HCT116 (cell line): Measurements from ENCODE around the gene TTLL5.

ENCODE experiments used
- RAD21 ChIP-seq: IDR thresholded peaks from 2 replicates; pipeline ENCODE4 v1.6.1; 2012; ENCODE audit warnings: low read depth, mild to moderate bottlenecking
- TF ChIP-seq, protein P1 (sequence below), 3 experiments: fragments of 200-600 bp in 1 of 3; sonication (generic) in 1 of 3; IDR thresholded peaks in 2 of 3; conservative IDR thresholded peaks in 1 of 3; 2 replicates each; pipeline ENCODE4 v1.5.1; 2012 to 2017; ENCODE audit warnings: low read depth in 2 of 3, low read length in 2 of 3, antibody characterized with exemption in 1 of 3, borderline replicate concordance in 1 of 3, control low read depth in 1 of 3, mild to moderate bottlenecking in 1 of 3, mixed read lengths in 1 of 3, mixed run types in 1 of 3, moderate library complexity in 1 of 3; ENCODE audit not compliant: insufficient read depth in 1 of 3
- TF ChIP-seq, protein P2 (sequence below): IDR thresholded peaks from 2 replicates; pipeline ENCODE4 v1.6.1; 2011; ENCODE audit warnings: mild to moderate bottlenecking, low read length, moderate library complexity; ENCODE audit not compliant: insufficient replicate concordance; ENCODE audit errors: extremely low read depth

DNA sequence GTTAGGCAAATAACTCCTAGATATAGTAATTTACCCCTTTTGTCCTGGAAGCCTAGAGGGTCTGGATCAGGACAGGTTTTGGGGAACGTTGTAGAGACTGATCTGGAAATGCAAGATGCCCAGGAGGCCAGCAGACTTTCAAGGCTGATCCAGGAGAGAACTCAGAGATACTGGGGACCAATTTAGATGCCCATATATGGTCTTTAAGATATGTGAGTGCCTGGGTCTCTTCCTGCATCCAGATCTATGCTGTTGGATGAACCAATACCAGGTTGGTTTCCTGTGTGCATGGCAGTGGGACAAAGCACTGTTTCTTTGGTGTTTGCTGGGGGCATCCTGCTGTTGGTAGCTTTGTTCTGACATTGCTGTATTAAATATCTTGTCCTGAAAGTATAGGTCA lies 5.8 kb upstream of the TTLL5 start:
- TF ChIP-seq, protein P1, sequence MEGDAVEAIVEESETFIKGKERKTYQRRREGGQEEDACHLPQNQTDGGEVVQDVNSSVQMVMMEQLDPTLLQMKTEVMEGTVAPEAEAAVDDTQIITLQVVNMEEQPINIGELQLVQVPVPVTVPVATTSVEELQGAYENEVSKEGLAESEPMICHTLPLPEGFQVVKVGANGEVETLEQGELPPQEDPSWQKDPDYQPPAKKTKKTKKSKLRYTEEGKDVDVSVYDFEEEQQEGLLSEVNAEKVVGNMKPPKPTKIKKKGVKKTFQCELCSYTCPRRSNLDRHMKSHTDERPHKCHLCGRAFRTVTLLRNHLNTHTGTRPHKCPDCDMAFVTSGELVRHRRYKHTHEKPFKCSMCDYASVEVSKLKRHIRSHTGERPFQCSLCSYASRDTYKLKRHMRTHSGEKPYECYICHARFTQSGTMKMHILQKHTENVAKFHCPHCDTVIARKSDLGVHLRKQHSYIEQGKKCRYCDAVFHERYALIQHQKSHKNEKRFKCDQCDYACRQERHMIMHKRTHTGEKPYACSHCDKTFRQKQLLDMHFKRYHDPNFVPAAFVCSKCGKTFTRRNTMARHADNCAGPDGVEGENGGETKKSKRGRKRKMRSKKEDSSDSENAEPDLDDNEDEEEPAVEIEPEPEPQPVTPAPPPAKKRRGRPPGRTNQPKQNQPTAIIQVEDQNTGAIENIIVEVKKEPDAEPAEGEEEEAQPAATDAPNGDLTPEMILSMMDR (IDR thresholded peaks at IDR 0.05 in 2 of 3, conservative IDR thresholded peaks at IDR 0.05 in 1 of 3; ENCODE audit: borderline replicate concordance in 1 of 3, insufficient read depth in 1 of 3, low read depth in 2 of 3, low read length in 2 of 3): no peak
- TF ChIP-seq, protein P2, sequence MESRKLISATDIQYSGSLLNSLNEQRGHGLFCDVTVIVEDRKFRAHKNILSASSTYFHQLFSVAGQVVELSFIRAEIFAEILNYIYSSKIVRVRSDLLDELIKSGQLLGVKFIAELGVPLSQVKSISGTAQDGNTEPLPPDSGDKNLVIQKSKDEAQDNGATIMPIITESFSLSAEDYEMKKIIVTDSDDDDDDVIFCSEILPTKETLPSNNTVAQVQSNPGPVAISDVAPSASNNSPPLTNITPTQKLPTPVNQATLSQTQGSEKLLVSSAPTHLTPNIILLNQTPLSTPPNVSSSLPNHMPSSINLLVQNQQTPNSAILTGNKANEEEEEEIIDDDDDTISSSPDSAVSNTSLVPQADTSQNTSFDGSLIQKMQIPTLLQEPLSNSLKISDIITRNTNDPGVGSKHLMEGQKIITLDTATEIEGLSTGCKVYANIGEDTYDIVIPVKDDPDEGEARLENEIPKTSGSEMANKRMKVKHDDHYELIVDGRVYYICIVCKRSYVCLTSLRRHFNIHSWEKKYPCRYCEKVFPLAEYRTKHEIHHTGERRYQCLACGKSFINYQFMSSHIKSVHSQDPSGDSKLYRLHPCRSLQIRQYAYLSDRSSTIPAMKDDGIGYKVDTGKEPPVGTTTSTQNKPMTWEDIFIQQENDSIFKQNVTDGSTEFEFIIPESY: no peak
- no peak for TF ChIP-seq RAD21
